Fibroblast of lung (primary cell): ENCODE results near the gene OSMR. TPM values are rescaled to one million over a fixed set of nuclear protein-coding genes. Genes with fewer than 3 reads are reported as not detected.

Experiments
- DNase-seq, 2 donors: peaks; one replicate each; pipeline versions ENCODE4 v3.0.0 to v3.0.0-alpha.2; 2010; ENCODE audit warnings: low read depth in 2 of 2
- H2AFZ ChIP-seq: 2 replicates; pipeline ENCODE4 v1.5.1; 2012; ENCODE audit warnings: low read length, control low read depth, inconsistent platforms
- H3K27ac ChIP-seq: 2 replicates; pipeline ENCODE4 v1.5.1; 2011; ENCODE audit warnings: low read length, control low read depth; ENCODE audit not compliant: insufficient read depth
- H3K27me3 ChIP-seq: 2 replicates; pipeline ENCODE4 v1.5.1; 2011; ENCODE audit warnings: mild to moderate bottlenecking, low read length; ENCODE audit not compliant: control insufficient read depth, insufficient read depth
- H3K36me3 ChIP-seq: 2 replicates; pipeline ENCODE4 v1.5.1; 2011; ENCODE audit warnings: low read length; ENCODE audit not compliant: control insufficient read depth, insufficient read depth
- H3K4me1 ChIP-seq: 2 replicates; pipeline ENCODE4 v1.5.1; 2011; ENCODE audit warnings: low read length; ENCODE audit not compliant: control insufficient read depth, insufficient read depth; ENCODE audit errors: extremely low read depth
- H3K4me2 ChIP-seq: 2 replicates; pipeline ENCODE4 v1.5.1; 2011; ENCODE audit warnings: low read length, control low read depth; ENCODE audit not compliant: insufficient read depth; ENCODE audit errors: extremely low read depth
- H3K4me3 ChIP-seq, 4 experiments: fragments of 200-600 bp in 1 of 4; sonication (generic) in 1 of 4; replicated peaks in 1 of 4; 2 replicates each; pipeline ENCODE4 v1.5.1; 2011 to 2016; ENCODE audit warnings: low read length in 4 of 4, low read depth in 3 of 4, mild to moderate bottlenecking in 3 of 4, control low read depth in 2 of 4, inconsistent platforms in 1 of 4, mixed read lengths in 1 of 4; ENCODE audit not compliant: insufficient read depth in 1 of 4; ENCODE audit errors: control extremely low read depth in 1 of 4
- H3K79me2 ChIP-seq: 2 replicates; pipeline ENCODE4 v1.5.1; 2012; ENCODE audit warnings: mild to moderate bottlenecking, low read length, inconsistent platforms; ENCODE audit not compliant: control insufficient read depth, insufficient read depth
- H3K9ac ChIP-seq: 2 replicates; pipeline ENCODE4 v1.5.1; 2011; ENCODE audit warnings: mild to moderate bottlenecking, low read length, control low read depth; ENCODE audit not compliant: insufficient read depth
- H3K9me3 ChIP-seq: 2 replicates; pipeline ENCODE4 v1.5.1; 2012; ENCODE audit warnings: low read depth, low read length; ENCODE audit not compliant: control insufficient read depth, insufficient read depth
- H4K20me1 ChIP-seq: 2 replicates; pipeline ENCODE4 v1.5.1; 2011; ENCODE audit warnings: low read length; ENCODE audit not compliant: control insufficient read depth, insufficient read depth; ENCODE audit errors: extremely low read depth
- EZH2 ChIP-seq: IDR thresholded peaks from 2 replicates; pipeline ENCODE4 v1.5.1; 2012; ENCODE audit warnings: low read length, control low read depth, mild to moderate bottlenecking; ENCODE audit errors: missing control alignments
- polyA plus RNA-seq, 2 donors: library from polyadenylated mRNA; depleted of rRNA in 1 of 2; stranded (reverse) in 1 of 2; unstranded in 1 of 2; fragments of >200 nt; gene quantifications; 2 replicates each; pipeline ENCODE4 v1.2.1, GENCODE V29; 2011 to 2012; ENCODE audit warnings: missing spikeins in 1 of 2
- total RNA-seq: library from RNA; depleted of rRNA; stranded (reverse); fragments of >200 nt; gene quantifications from 2 replicates; pipeline ENCODE4 v1.2.1, GENCODE V29; 2014
- TF ChIP-seq, protein P1 (sequence below), 2 donors: IDR thresholded peaks in 1 of 2; conservative IDR thresholded peaks in 1 of 2; 1 replicate in 1 of 2; 2 replicates in 1 of 2; pipeline ENCODE4 v1.5.1; 2011 to 2012; ENCODE audit warnings: low read length in 2 of 2, control low read depth in 1 of 2, inconsistent platforms in 1 of 2, low read depth in 1 of 2, mild to moderate bottlenecking in 1 of 2

OSMR gene
- total and polyA plus RNA-seq, 2 donors (not counting 1 experiment from before 2014, with no cell fraction given) = 102 to 189 TPM

- Histone ChIP-seq H3K4me3 (no peak overlapping the region), H4K20me1 (no peaks in the 10 kb centered on the region), H3K4me2 (no peak overlapping the region), H3K36me3 (no peaks in the 10 kb centered on the region), H3K4me1 (peaks cover 6% of the 10 kb centered on the region), H2AFZ (no peak overlapping the region), H3K79me2 (peaks cover 5% of the 10 kb centered on the region), H3K9me3 (no peaks in the 10 kb centered on the region), H3K27me3 (no peaks in the 10 kb centered on the region), H3K27ac (no peak overlapping the region), H3K9ac (no peak overlapping the region)
- TF ChIP-seq, protein P1, sequence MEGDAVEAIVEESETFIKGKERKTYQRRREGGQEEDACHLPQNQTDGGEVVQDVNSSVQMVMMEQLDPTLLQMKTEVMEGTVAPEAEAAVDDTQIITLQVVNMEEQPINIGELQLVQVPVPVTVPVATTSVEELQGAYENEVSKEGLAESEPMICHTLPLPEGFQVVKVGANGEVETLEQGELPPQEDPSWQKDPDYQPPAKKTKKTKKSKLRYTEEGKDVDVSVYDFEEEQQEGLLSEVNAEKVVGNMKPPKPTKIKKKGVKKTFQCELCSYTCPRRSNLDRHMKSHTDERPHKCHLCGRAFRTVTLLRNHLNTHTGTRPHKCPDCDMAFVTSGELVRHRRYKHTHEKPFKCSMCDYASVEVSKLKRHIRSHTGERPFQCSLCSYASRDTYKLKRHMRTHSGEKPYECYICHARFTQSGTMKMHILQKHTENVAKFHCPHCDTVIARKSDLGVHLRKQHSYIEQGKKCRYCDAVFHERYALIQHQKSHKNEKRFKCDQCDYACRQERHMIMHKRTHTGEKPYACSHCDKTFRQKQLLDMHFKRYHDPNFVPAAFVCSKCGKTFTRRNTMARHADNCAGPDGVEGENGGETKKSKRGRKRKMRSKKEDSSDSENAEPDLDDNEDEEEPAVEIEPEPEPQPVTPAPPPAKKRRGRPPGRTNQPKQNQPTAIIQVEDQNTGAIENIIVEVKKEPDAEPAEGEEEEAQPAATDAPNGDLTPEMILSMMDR (conservative IDR thresholded peaks at IDR 0.05 in 1 of 2, IDR thresholded peaks at IDR 0.05 in 1 of 2; ENCODE audit: low read depth in 1 of 2, low read length in 2 of 2) = no peak
- TF ChIP-seq EZH2 = no peak
- DNase-seq = peak; percentile 51
Observed at GRCh38 chr5:38830521-38831051, 15.2 kb upstream of the OSMR start.

- H3K4me3 ChIP-seq = no peak overlapping the region
- peaks cover 5% of the 10 kb centered on the region for H3K79me2 ChIP-seq
- TF ChIP-seq, protein P1 (conservative IDR thresholded peaks at IDR 0.05 in 1 of 2, IDR thresholded peaks at IDR 0.05 in 1 of 2; ENCODE audit: low read depth in 1 of 2, low read length in 2 of 2) = no peak
- TF ChIP-seq EZH2 = no peak
Observed at GRCh38 chr5:38831117-38831516, 14.7 kb upstream of the OSMR start.

DNA sequence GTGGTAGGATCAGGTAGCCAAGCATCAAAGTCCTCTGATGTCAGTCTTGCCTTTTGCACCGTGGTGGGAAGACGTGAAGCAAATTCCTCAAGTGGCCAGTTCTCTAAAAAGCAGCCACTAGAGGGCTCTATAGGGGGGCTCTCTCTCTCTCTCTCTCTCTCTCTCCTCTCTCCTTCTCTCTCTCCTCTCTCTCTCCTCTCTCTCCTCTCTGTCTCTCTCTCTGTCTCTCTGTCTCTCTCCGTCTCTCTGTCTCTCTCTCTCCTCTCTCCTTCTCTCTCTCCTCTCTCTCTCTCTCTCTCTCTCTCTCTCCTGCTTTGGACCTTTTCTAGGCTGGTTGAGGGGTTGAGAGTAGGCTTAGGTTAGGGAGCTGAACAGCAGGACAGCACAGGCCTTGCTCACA, 13.9 kb upstream of the OSMR start:
- Histone ChIP-seq H4K20me1 (no peaks in the 10 kb centered on the region), H3K9ac (no peak overlapping the region), H3K36me3 (no peaks in the 10 kb centered on the region), H3K4me3 (no peak overlapping the region), H3K4me1 (peaks cover 6% of the 10 kb centered on the region), H3K27ac (no peak overlapping the region), H3K27me3 (no peaks in the 10 kb centered on the region), H3K4me2 (no peak overlapping the region), H3K9me3 (no peaks in the 10 kb centered on the region), H2AFZ (no peak overlapping the region), H3K79me2 (peaks cover 5% of the 10 kb centered on the region)
- TF ChIP-seq, protein P1 (conservative IDR thresholded peaks at IDR 0.05 in 1 of 2, IDR thresholded peaks at IDR 0.05 in 1 of 2; ENCODE audit: low read depth in 1 of 2, low read length in 2 of 2) = peak; percentile 58 to 66
- TF ChIP-seq EZH2 = no peak
- peak; percentile 59 to 66 for DNase-seq

More at GRCh38 chr5:38831117-38831516, 14.7 kb upstream of the OSMR start:
- Histone ChIP-seq H3K36me3 (no peaks in the 10 kb centered on the region), H3K27me3 (no peaks in the 10 kb centered on the region), H2AFZ (no peak overlapping the region), H3K4me1 (peaks cover 6% of the 10 kb centered on the region), H4K20me1 (no peaks in the 10 kb centered on the region), H3K9me3 (no peaks in the 10 kb centered on the region), H3K27ac (no peak overlapping the region), H3K4me2 (no peak overlapping the region), H3K9ac (no peak overlapping the region)
- DNase-seq = no peak
